Esophagus muscularis mucosa (tissue), 4 donors: ENCODE data around the gene GPR37L1. TPM values are rescaled to one million over a fixed set of nuclear protein-coding genes. Genes with fewer than 3 reads are reported as not detected.

Experiments
- DNase-seq: peaks from one replicate; pipeline ENCODE4 v3.0.0-alpha.2; 2017; ENCODE audit errors: extremely low spot score
- H3K27ac ChIP-seq, 4 donors: fragments of 200-600 bp; sonication (generic); replicated peaks in 1 of 4; 1 replicate in 3 of 4; 2 replicates in 1 of 4; pipeline ENCODE4 v1.5.1; 2016 to 2019; ENCODE audit warnings: mild to moderate bottlenecking in 1 of 4
- H3K27me3 ChIP-seq, 4 donors: fragments of 200-600 bp; sonication (generic); one replicate each; pipeline versions ENCODE4 v1.5.1 to v1.6.0; 2016 to 2019
- H3K36me3 ChIP-seq, 4 donors: fragments of 200-600 bp; sonication (generic); one replicate each; pipeline ENCODE4 v1.5.1; 2016 to 2019
- H3K4me1 ChIP-seq, 4 donors: fragments of 200-600 bp; sonication (generic); one replicate each; pipeline ENCODE4 v1.5.1; 2016 to 2019
- H3K4me3 ChIP-seq, 4 donors: fragments of 200-600 bp; sonication (generic); 1 replicate in 2 of 4; 2 replicates in 2 of 4; pipeline ENCODE4 v1.5.1; 2016 to 2019; ENCODE audit warnings: mild to moderate bottlenecking in 4 of 4, moderate library complexity in 1 of 4
- H3K9me3 ChIP-seq, 4 donors: fragments of 200-600 bp; sonication (generic); 1 replicate in 3 of 4; 2 replicates in 1 of 4; pipeline ENCODE4 v1.5.1; 2016 to 2019
- EP300 ChIP-seq: sonication (generic); formaldehyde crosslinking; IDR thresholded peaks from one replicate; pipeline ENCODE4 v1.6.1; 2017; ENCODE audit warnings: antibody characterized with exemption
- POLR2A ChIP-seq: fragments of 450-650 bp; IDR thresholded peaks from one replicate; pipeline ENCODE4 v1.6.1; 2017; ENCODE audit warnings: antibody characterized with exemption, moderate library complexity, mild to moderate bottlenecking, low read depth
- POLR2AphosphoS5 ChIP-seq, 2 donors: sonication (generic); formaldehyde crosslinking; IDR thresholded peaks; one replicate each; pipeline ENCODE4 v1.6.1; 2017; ENCODE audit warnings: antibody characterized with exemption in 2 of 2
- WGBS: methylation state at CpG from one replicate; pipeline ENCODE4 v1.1.5; 2018; 5-methylcytosine and 5-hydroxymethylcytosine counted together
- intact Hi-C: fragments of 100-400 bp; cut with DNase I; formaldehyde crosslinking; loops from one replicate; pipeline ENCODE4 v1.15.1; 2023
- total RNA-seq, 4 donors: library from RNA; depleted of rRNA; stranded (reverse); fragments of >200 nt; gene quantifications; one replicate each; pipeline versions ENCODE4 v1.1.0 to v1.2.1, GENCODE V29; 2016
- TF ChIP-seq, protein P1 (sequence below), 3 experiments: fragments of 200-600 bp in 2 of 3; fragments of 450-650 bp in 1 of 3; sonication (generic) in 2 of 3; IDR thresholded peaks; one replicate each; pipeline ENCODE4 v1.5.1; 2017 to 2019; ENCODE audit warnings: antibody characterized with exemption in 3 of 3, mild to moderate bottlenecking in 2 of 3, moderate library complexity in 1 of 3

GPR37L1 gene
- total RNA-seq, 4 donors from 2014 or later: 0.17 to 0.69 (median 0.58) TPM; not detected in 1

DNA sequence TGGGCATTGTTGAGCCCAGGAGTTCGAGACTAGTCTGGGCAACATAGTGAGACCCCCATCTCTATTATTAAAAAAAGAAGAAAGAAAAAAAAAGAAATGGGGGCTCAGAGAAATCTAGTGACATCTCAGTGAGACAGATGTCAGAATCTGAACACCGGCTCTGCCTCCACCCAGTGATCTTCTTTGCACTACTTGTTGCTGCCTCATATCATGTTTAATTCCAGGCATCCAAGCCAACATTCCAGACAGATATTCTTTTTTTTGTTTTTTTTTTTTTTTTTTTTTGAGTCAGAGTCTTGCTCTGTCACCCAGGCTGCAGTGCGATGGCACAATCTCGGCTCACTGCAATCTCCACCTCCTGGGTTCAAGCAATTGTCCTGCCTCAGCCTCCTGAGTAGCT, 26.8 kb downstream of the GPR37L1 start:
- TF ChIP-seq, protein P1, sequence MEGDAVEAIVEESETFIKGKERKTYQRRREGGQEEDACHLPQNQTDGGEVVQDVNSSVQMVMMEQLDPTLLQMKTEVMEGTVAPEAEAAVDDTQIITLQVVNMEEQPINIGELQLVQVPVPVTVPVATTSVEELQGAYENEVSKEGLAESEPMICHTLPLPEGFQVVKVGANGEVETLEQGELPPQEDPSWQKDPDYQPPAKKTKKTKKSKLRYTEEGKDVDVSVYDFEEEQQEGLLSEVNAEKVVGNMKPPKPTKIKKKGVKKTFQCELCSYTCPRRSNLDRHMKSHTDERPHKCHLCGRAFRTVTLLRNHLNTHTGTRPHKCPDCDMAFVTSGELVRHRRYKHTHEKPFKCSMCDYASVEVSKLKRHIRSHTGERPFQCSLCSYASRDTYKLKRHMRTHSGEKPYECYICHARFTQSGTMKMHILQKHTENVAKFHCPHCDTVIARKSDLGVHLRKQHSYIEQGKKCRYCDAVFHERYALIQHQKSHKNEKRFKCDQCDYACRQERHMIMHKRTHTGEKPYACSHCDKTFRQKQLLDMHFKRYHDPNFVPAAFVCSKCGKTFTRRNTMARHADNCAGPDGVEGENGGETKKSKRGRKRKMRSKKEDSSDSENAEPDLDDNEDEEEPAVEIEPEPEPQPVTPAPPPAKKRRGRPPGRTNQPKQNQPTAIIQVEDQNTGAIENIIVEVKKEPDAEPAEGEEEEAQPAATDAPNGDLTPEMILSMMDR (IDR thresholded peaks at IDR 0.05): no peak
- TF ChIP-seq POLR2A: no peak
- Histone ChIP-seq H3K4me3 (no peak overlapping the region), H3K27me3 (peaks cover 0 to 12% (median 0%) of the 10 kb centered on the region in 4 donors), H3K36me3 (no peaks in the 10 kb centered on the region), H3K27ac (no peak overlapping the region), H3K9me3 (no peaks in the 10 kb centered on the region), H3K4me1 (peaks cover 4 to 13% (median 10%) of the 10 kb centered on the region in 4 donors)
- intact Hi-C loops: no loop called here
- DNase-seq: no peak
- WGBS: 78% methylated on average over 4 of the region's 4 CpGs

DNA sequence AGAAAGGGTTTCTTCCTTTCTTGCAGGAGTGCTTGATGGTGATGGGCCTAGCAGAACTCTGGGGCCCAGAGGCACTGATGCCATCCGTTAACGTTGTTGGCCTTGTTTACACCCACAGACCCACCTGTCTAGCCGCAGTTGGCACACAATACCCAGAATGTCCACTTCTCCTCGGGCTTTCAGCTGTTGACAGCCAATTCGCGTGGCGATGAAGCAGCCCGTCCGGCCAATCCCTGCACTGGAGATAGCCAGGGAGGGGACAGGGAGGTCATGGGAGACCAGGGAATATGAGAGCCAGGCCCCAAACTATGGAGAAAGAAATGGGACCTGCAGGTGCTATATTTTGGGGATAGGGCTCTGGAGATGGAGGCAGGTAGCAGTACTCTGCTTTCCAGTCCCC, 27.5 kb downstream of the GPR37L1 start:
- no peaks in the 10 kb centered on the region for H3K9me3 ChIP-seq
- 97% methylated on average over 9 of the region's 9 CpGs for WGBS
- intact Hi-C loops: no loop called here
- peaks cover 0 to 12% (median 0%) of the 10 kb centered on the region in 4 donors for H3K27me3 ChIP-seq
- H3K4me3 ChIP-seq: no peak overlapping the region
- TF ChIP-seq POLR2AphosphoS5 (IDR thresholded peaks at IDR 0.05) (no peak), POLR2A (no peak), EP300 (no peak)
- TF ChIP-seq, protein P1 (IDR thresholded peaks at IDR 0.05): no peak
- peaks cover 4 to 14% (median 12%) of the 10 kb centered on the region in 4 donors for H3K4me1 ChIP-seq
- no peak for DNase-seq
- H3K27ac ChIP-seq: no peak overlapping the region
- H3K36me3 ChIP-seq: no peaks in the 10 kb centered on the region

DNA sequence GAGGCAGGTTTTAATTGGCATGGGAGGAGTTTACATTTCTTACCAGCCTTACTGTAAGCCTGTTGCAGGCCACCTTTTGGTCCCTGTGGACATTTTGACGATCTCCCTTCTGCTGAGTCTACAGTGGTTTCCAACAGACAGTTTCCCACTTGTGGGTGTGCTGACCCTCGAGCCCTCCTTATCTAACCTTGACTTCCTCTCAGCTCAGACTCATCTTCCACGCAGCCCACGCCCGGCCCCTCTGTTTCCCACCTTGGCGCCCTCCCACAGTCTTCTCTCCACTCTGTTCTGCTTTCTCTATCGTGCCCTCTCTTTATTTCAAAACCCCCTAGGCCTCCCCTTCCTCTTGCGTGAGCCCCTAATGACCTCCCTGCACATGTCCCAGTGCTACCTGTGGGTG, 27.9 kb downstream of the GPR37L1 start:
- 94% methylated on average over 8 of the region's 8 CpGs for WGBS
- no peak for DNase-seq
- intact Hi-C loops: no loop called here
- TF ChIP-seq POLR2AphosphoS5 (IDR thresholded peaks at IDR 0.05) (no peak), POLR2A (no peak), EP300 (no peak)
- TF ChIP-seq, protein P1 (IDR thresholded peaks at IDR 0.05): no peak
- H3K27me3 ChIP-seq: peaks cover 0 to 12% (median 0%) of the 10 kb centered on the region in 4 donors
- no peak overlapping the region for H3K4me3 ChIP-seq
- no peaks in the 10 kb centered on the region for H3K9me3 ChIP-seq
- no peak overlapping the region for H3K27ac ChIP-seq
- H3K36me3 ChIP-seq: no peaks in the 10 kb centered on the region
- H3K4me1 ChIP-seq: peaks cover 0 to 12% (median 11%) of the 10 kb centered on the region in 4 donors

DNA sequence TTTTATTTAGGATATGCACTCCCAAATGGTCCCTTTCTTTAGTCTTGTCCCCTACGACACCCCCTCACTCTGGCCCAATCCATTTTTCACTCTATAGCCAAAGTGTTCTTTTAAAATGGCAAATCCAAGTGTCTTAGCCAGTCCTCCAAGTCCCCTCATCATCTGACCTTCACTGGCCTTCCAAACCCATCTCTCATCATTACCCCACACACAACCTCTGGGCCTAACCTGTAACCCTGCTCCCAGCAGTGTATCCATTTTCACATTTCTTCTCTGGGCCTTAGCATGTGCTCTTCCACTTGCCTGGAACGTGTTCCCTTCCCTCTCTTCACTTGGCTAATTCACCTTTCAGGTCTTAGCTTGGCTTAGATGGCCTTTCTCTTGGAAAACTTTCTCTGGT, 28.3 kb downstream of the GPR37L1 start:
- TF ChIP-seq POLR2A: no peak
- no peak for TF ChIP-seq POLR2AphosphoS5 (IDR thresholded peaks at IDR 0.05)
- TF ChIP-seq, protein P1 (IDR thresholded peaks at IDR 0.05): no peak
- WGBS: 85% methylated on average over 2 of the region's 2 CpGs
- Histone ChIP-seq H3K4me3 (no peak overlapping the region), H3K27me3 (peaks cover 0 to 12% (median 0%) of the 10 kb centered on the region in 4 donors), H3K27ac (no peak overlapping the region), H3K36me3 (no peaks in the 10 kb centered on the region), H3K4me1 (peaks cover 0 to 11% (median 8%) of the 10 kb centered on the region in 4 donors), H3K9me3 (no peaks in the 10 kb centered on the region)
- DNase-seq: no peak
- intact Hi-C loops: no loop called here

DNA sequence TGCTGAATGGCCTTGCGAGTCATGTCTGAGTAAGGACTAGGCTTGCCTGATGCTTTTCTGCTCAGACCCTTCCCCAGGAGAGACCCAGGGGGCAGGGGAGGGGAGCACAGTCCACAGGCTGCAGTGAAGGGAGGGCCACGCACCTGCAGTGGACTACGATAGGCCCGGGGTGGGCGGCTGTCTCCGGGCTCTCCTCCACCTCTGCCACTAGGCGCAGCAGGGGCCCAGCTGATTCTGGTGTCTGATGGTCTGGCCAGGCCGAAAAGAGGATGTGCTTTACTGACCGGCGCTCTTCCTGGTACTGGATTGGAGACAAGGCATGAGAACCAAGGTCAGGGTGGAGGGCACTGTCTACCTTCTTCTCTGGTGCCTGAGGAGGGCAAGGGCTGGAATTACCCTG, 29.7 kb downstream of the GPR37L1 start:
- intact Hi-C loops: no loop called here
- 100% methylated on average over 3 of the region's 10 CpGs for WGBS
- no peak for DNase-seq

More for the DNA sequence above, 29.7 kb downstream of the GPR37L1 start:
- Histone ChIP-seq H3K4me3 (no peak overlapping the region), H3K36me3 (no peaks in the 10 kb centered on the region), H3K27ac (no peak overlapping the region), H3K27me3 (peaks cover 0 to 12% (median 0%) of the 10 kb centered on the region in 4 donors), H3K4me1 (peaks cover 0 to 11% (median 8%) of the 10 kb centered on the region in 4 donors), H3K9me3 (no peaks in the 10 kb centered on the region)
- no peak for TF ChIP-seq POLR2A
